GM18868 (cell line): Measurements from ENCODE around the gene SETD4.
"Not testable (repeated sequence)": the region's sequence is repeated elsewhere in the genome, so short reads cannot be mapped to it uniquely, and the experiment has no call there.

Source experiments
- ATAC-seq: cut with Tn5 transposase; IDR thresholded peaks from one replicate; pipeline ENCODE4 v1.9.1; 2021; ENCODE audit warnings: mild to moderate bottlenecking, moderate library complexity; ENCODE audit not compliant: unreplicated experiment

The SETD4 gene

DNA sequence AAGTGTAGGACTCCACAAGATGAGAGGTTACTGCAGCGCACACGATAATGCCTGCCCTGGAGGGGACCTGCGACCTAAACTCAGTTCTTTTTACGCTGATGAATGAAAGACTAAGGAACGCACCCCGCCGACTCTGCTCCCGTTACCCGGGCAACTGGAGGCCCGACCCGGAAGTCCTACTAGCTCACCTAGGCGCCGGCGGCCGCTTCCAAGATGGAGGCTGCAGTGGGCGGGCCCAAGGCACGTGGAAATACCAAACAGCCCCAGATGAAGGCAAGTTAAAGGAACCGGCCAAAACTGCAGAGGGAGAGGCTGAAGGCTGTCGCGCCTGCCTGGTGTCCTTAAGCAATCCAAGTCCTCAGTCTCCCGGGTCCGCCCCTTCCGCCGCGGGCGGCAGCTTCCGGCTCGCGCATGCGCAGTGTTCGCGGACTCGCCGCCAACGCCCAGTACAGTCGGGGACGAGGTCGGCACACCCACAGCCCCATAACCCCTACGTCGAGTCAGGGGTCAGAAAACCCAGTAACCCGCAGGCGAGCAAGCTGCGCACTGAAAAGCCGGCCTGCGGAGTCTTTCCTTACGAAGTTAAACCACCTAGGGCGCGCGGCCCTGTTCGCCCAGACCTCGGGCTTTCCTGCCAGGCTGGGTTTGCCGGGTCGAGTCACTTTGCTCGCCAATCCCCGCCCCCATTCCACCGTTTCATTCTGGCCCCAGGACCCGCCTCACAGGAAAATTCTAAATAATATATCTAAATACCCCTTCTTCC is at the start of gene SETD4:
Gene SETD4, minus strand, starts transcription at position 368 of the 763 bp plus-strand sequence. CDS start 1,638 bp downstream, outside the sequence.
- ATAC-seq = peak; percentile 93

- ATAC-seq = no peak
Observed at GRCh38 chr21:36109868-36110267, 49.5 kb upstream of the SETD4 start.

- ATAC-seq = no peak
Observed at GRCh38 chr21:36105327-36105842, 45.1 kb upstream of the SETD4 start.

DNA sequence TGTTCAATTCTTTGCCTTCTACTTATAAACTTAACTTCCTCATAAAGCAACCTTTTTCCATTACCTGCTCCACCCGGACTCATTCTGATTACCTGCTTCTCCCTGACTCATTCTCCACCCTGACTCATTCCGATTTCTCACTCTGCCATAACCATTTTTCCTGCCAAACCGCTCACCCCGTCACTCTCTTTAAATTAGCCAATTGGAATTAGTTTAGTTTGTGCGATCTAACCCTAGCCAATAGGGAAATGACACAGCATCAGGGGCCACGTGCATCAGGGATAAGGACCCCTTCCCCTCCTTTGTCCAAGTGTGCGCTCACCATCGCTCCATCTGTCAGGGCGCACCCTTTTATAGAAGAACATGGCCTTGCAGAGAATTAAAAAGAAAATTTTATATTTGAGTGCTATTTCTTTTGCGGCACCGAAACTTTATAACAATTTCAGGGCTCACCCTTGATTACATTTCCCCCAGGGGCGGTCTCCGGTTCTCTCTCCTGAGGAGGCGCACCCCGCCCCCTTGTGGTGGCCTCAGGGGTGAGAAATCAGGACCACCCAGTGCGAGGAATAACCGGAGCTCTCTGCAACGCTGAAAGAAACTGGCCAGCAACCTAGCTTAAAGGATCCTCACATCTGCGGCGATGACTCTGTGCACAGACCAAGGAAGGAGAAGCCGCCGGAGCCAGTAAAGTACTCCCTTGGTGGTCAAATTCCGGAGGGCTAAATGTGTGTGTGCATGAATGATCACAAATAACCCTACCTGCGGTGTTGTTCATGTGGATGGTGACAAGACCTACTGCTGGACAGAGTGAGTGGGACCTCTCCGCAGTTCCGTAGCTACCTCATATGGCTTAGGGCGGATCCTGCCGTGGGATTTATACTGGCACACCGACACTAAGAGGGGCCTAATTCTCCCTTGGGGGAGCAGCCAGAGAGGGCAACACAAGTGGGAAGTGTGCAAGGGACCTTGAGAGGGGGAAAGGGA is 44.3 kb upstream of the SETD4 start:
- ATAC-seq = no peak

DNA sequence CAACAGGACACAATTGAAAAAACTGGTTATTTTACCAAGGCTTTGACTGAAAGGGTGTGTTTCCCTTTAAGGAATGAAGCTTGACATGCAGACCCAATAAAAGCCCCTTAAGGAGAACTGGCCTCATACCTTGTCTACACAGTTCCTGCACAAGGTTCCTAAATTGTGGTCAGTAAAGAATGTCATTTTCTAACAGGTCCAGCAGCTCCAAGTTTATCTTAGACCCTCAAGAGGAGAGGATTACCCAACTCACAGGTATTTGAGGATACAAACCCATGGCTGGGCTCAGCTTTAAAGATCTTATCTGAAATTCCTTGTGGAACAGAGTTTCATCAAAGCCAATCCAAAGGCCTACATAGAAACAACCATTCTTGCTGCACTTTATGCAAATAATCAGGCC is 43.1 kb upstream of the SETD4 start:
- no peak for ATAC-seq

- ATAC-seq = no peak
Observed at GRCh38 chr21:36100971-36101641, 40.8 kb upstream of the SETD4 start.

DNA sequence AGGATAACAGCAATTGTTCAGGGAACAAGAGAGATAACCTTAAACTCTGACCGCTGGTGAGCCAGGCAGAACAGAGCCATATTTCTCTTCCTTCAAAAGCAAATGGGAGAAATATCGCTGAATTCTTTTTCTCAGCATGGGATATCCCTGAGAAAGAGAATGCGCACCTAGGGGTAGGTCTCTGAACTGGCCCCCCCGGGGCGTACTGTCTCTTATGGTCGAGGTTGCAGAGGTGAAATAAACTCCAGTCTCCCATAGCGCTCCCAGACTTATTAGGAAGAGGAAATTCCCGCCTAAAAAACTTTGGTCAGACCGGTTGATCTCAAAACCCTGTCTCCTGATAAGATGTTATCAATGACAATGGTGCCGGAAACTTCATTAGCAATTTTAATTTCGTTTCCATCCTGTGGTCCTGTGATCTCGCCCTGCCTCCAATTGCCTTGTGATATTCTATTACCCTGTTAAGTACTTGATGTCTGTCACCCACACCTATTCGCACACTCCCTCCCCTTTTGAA is 39.4 kb upstream of the SETD4 start:
- ATAC-seq = not testable (repeated sequence)

DNA sequence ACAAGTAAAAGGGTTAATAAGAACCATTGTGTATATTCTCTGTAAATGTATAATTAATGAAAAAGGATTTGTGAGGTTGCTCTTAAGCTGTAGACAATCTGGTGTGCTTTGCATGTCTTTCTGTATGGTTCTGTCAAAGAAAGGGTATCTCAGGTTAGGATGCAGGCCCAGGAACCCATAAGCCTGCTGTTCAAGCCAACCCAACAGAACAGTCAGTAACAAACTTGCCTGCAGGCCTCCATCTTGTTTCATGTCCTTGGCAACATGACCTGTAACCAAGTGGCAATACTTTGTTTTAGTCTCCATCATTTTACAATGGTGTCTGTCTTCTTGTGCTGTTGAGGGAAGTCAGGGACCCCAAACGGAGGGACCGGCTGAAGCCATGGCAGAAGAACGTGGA is 38.7 kb upstream of the SETD4 start:
- no peak for ATAC-seq

DNA sequence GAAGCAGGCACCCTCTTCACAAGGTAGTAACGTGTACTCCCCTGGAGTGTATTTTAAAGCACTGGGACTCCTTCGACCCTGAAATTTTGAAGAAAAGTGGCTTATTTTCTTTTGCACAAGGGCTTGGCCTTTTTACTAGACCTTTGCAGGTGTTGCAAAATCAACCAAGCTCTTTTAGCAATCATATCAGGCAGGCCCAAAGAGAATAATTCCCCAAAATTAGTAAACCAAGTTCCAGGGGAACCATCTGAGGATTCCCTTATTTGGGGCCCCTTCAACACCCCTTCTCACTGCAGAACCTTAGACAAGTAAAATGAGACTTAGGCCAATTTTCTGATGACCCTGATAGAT is 37.8 kb upstream of the SETD4 start:
- ATAC-seq = no peak

GRCh38 chr21:36097427-36098181 is 37.3 kb upstream of the SETD4 start:
- peak; percentile 76 for ATAC-seq

DNA sequence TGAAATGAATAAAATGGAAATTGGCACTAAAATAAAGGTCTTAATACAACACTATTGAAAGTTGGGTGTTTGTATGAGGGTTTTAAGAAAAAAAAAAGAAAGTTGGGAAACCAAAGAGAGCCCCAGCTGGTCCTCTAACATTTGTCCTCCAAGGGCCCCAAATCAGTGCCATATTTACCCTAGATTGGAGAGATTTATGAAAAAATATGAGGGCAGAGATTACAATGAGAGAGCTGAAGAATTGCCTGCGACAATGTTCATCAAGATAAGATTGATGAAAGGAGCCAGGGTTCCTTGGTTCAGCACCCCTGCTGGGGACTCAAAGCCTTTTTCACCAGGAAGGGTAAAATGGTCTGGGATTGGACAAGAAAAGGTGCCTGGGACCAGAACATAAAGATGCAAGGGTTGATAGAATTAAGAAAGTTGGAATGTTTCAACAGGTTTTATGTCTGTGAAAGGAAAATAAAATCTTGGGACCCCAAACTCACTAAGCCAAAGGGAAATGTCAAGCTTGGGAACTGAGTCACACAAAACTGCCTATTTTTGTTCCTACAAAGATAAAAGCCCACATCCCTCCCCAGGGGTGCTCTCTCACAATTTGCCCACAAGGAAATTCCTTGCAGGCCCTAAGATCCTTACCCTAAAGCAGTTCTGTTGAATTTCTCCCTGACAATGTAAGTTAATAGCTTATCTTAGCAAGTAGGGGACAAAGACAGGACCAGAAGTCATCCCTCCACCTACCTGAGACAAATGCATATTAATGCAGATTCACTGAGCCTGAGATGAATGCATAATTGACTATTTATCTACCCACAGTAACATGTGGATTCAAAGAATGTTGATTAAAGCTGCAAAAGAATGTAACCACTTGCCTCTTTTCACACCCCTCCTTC is 36.3 kb upstream of the SETD4 start:
- ATAC-seq = no peak

DNA sequence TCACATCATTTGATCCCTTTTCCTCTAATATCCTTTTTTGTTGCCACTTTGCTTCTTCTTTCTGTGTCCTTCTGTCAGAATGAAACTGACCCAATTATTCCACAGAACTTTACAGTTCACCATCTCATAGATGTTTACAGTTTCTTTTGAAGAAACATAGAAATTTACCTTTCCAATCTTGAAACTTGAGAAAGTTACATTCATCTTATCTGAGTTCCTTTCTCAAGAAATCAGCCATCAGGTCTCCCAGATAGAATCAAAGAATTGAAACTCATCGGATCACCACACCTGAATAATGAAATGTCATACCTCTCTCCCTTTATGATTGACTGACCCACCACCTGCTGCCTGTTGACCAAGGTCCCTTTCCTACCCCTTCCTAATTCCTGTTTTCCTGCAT is 33.2 kb upstream of the SETD4 start:
- no peak for ATAC-seq

- ATAC-seq = no peak
Observed at GRCh38 chr21:36092681-36093080, 32.4 kb upstream of the SETD4 start.

DNA sequence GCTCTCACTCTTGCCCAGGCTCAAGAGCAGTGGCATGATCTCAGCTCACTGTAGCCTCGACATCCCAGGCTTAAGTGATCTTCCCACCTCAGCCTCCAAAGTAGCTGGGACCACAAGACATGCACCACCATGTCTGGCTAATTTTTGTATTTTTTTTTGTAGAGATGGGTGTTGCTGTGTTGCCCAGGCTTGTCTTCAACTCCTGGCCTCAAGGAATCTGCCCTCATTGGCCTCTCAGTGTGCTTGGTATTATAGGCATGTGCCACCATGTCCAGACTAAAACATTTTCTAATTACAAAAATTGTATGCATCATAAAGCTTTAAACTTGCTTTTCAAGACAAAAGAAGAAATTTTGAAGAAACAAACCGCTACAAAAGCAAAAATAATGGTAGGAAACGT is 29.6 kb upstream of the SETD4 start:
- no peak for ATAC-seq

GRCh38 chr21:36087362-36088138 is 27.2 kb upstream of the SETD4 start:
- no peak for ATAC-seq

DNA sequence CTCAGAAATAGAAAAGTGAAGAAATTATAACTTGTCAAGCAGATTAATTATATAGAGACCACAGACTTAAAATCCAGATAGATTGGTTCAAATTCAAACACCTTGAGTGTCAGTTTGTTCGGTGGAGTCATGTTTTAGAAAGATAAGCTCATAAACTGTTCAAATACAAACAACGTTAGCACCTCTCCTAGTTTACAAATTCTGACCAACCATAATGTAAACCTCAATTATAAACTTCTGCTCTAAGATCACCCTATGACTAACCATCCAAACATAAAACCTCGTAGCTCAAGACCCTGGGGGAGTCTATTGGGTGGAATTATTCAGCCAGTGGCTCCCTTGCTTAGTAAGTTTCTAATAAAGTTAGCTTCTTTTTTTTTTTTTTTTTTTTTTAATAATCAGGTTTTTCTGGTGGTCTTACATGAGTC is 21.9 kb upstream of the SETD4 start:
- no peak for ATAC-seq

DNA sequence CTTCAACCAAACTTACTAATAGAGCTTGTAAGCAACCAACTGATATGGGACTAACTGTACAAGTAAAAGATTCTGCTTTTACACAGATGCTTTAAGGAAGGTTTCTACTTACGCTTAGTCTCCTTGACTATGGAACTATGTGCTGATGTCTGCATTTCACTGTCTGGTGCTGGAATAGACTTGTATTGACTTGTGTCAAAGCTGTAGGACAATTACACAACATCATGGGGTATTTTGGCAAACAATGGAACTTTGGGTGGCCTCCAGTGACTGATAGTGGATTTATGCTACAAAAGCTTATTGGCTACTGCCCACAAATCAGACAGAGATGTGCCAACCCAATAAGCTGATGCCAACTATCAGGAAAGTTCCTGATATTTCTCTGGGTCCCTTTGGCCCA is 20.1 kb upstream of the SETD4 start:
- ATAC-seq = no peak

GRCh38 chr21:36079671-36080070 is 19.3 kb upstream of the SETD4 start:
- no peak for ATAC-seq
